Liver (tissue), 3 donors: Measurements from ENCODE around the gene RRP8.

ENCODE experiments used
- EGR1 ChIP-seq, 2 donors: IDR thresholded peaks; 2 replicates each; pipeline ENCODE4 v1.6.1; 2016 to 2018; ENCODE audit warnings: antibody characterized with exemption in 2 of 2, low read depth in 2 of 2
- FOXA1 ChIP-seq: IDR thresholded peaks from 2 replicates; pipeline ENCODE4 v1.6.1; 2016; ENCODE audit warnings: antibody characterized with exemption
- JUND ChIP-seq, 2 donors: IDR thresholded peaks; 2 replicates each; pipeline ENCODE4 v1.6.1; 2016; ENCODE audit warnings: antibody characterized with exemption in 2 of 2
- RAD21 ChIP-seq, 2 donors: IDR thresholded peaks; 2 replicates each; pipeline ENCODE4 v1.6.1; 2016; ENCODE audit warnings: antibody characterized with exemption in 2 of 2, mild to moderate bottlenecking in 2 of 2
- TAF1 ChIP-seq: conservative IDR thresholded peaks from 2 replicates; pipeline ENCODE4 v1.6.1; 2016; ENCODE audit warnings: antibody characterized with exemption, mild to moderate bottlenecking
- TF ChIP-seq, protein P1 (sequence below): fragments of 150-350 bp; IDR thresholded peaks from 2 replicates; pipeline ENCODE4 v1.5.1; 2017; ENCODE audit warnings: improper control_type of control experiment, low read depth, low read length; ENCODE audit not compliant: missing input control
- TF ChIP-seq, protein P2 (sequence below): IDR thresholded peaks from 2 replicates; pipeline ENCODE4 v1.6.1; 2016; ENCODE audit warnings: antibody characterized with exemption, mild to moderate bottlenecking
- donor health status: healthy.
- donor health status: healthy.

- TF ChIP-seq, protein P1, sequence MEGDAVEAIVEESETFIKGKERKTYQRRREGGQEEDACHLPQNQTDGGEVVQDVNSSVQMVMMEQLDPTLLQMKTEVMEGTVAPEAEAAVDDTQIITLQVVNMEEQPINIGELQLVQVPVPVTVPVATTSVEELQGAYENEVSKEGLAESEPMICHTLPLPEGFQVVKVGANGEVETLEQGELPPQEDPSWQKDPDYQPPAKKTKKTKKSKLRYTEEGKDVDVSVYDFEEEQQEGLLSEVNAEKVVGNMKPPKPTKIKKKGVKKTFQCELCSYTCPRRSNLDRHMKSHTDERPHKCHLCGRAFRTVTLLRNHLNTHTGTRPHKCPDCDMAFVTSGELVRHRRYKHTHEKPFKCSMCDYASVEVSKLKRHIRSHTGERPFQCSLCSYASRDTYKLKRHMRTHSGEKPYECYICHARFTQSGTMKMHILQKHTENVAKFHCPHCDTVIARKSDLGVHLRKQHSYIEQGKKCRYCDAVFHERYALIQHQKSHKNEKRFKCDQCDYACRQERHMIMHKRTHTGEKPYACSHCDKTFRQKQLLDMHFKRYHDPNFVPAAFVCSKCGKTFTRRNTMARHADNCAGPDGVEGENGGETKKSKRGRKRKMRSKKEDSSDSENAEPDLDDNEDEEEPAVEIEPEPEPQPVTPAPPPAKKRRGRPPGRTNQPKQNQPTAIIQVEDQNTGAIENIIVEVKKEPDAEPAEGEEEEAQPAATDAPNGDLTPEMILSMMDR: no peak
- TF ChIP-seq FOXA1 (no peak), RAD21 (IDR thresholded peaks at IDR 0.05) (no peak), JUND (IDR thresholded peaks at IDR 0.05) (no peak), EGR1 (IDR thresholded peaks at IDR 0.05; ENCODE audit: low read depth in 2 of 2) (no peak), TAF1 (no peak)
- TF ChIP-seq, protein P2, sequence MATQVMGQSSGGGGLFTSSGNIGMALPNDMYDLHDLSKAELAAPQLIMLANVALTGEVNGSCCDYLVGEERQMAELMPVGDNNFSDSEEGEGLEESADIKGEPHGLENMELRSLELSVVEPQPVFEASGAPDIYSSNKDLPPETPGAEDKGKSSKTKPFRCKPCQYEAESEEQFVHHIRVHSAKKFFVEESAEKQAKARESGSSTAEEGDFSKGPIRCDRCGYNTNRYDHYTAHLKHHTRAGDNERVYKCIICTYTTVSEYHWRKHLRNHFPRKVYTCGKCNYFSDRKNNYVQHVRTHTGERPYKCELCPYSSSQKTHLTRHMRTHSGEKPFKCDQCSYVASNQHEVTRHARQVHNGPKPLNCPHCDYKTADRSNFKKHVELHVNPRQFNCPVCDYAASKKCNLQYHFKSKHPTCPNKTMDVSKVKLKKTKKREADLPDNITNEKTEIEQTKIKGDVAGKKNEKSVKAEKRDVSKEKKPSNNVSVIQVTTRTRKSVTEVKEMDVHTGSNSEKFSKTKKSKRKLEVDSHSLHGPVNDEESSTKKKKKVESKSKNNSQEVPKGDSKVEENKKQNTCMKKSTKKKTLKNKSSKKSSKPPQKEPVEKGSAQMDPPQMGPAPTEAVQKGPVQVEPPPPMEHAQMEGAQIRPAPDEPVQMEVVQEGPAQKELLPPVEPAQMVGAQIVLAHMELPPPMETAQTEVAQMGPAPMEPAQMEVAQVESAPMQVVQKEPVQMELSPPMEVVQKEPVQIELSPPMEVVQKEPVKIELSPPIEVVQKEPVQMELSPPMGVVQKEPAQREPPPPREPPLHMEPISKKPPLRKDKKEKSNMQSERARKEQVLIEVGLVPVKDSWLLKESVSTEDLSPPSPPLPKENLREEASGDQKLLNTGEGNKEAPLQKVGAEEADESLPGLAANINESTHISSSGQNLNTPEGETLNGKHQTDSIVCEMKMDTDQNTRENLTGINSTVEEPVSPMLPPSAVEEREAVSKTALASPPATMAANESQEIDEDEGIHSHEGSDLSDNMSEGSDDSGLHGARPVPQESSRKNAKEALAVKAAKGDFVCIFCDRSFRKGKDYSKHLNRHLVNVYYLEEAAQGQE: no peak
These were observed 17.2 kb upstream of the RRP8 start for GRCh38 chr11:6620636-6621035.
